GM10266 (cell line): ENCODE measurements around the gene CLCN7.
A peak's percentile ranks its signal among the peaks of the same experiment; 100 is the strongest.

ENCODE experiments used
- DNase-seq: peaks from one replicate; pipeline ENCODE4 v3.0.0; 2012; ENCODE audit errors: extremely low spot score
- CTCF ChIP-seq: IDR thresholded peaks from 2 replicates; pipeline ENCODE4 v1.5.1; 2012; ENCODE audit warnings: mild to moderate bottlenecking, low read depth; ENCODE audit not compliant: control insufficient read depth, insufficient read depth; ENCODE audit errors: missing control alignments

The CLCN7 gene

GRCh38 chr16:1425616-1426370 is 49.0 kb downstream of the CLCN7 start:
- DNase-seq = no peak
- TF ChIP-seq CTCF = no peak

- no peak for TF ChIP-seq CTCF
- DNase-seq = no peak
Observed at GRCh38 chr16:1424028-1424427, 50.8 kb downstream of the CLCN7 start.

GRCh38 chr16:1422076-1422475 is 52.8 kb downstream of the CLCN7 start:
- TF ChIP-seq CTCF = no peak
- no peak for DNase-seq

- no peak for TF ChIP-seq CTCF
- DNase-seq = no peak
Observed at GRCh38 chr16:1420111-1420539, 54.7 kb downstream of the CLCN7 start.

DNA sequence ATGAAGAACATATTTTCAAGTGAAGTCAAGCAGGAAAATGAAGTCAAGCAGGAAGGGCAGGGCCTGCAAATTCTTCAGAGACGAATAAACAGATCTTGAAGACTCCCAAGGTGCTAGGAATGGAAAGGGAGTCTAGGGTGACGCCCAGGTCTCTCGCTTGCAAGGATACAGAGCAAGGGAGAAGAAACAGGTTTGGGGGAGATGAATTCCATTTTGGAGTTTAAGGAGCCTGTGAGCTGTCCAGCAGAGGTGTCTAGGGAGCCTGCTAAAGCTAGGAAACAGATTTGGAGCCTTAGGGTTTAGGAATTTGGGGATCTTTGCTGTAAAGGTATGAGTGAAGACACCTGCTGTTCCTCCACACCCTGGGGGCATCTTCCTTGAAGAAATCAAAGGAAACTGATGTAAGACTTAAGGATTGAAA is 58.3 kb downstream of the CLCN7 start:
- no peak for TF ChIP-seq CTCF
- DNase-seq = no peak

DNA sequence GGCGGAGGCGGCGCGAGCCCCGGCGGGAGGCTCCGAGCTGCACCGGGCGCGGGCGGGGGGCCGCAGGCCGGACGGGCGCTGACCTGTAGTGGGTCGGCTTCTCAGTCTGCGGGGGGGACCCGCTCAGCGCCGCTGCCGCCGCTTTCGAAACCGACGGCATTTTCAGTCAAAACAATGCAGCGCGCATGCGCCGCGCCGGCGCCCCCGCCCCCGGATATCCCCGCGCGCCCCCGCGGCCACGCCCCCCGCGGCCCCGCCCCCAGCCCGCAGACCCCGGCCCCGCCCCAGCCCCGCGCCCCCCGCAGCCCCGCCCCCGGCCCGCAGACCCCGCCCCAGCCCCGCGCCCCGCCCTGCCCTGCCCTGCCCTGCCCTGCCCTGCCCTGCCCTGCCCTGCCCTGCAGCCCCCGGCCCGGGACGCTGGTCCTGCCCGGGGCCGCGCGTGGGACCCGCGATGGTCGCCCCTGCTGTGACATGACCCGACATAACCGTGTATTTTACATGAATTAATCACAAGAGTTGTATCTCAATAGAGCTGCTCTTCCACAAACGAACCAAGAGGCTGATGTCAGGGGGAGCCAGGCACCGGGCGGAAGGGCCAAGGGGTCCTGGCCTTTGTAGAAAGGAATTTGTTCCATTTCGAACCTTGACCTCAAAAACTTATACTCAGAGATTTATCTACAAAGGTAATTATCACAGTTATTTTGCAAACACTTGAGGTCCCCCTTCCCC is 60.1 kb downstream of the CLCN7 start, which contains the start of gene UNKL:
TSS of gene UNKL (minus strand) at position 173 of the 729 bp plus-strand sequence. CDS start at position 160, 13 bp downstream.
- DNase-seq = peak; percentile 98
- no peak for TF ChIP-seq CTCF
